NCI-H1048 (cell line): ENCODE data around the gene AFF4.

Experiments
- DNase-seq: peaks from one replicate; lab custom pipeline; 2025; lab: John Stamatoyannopoulos, UW

Gene AFF4

DNA sequence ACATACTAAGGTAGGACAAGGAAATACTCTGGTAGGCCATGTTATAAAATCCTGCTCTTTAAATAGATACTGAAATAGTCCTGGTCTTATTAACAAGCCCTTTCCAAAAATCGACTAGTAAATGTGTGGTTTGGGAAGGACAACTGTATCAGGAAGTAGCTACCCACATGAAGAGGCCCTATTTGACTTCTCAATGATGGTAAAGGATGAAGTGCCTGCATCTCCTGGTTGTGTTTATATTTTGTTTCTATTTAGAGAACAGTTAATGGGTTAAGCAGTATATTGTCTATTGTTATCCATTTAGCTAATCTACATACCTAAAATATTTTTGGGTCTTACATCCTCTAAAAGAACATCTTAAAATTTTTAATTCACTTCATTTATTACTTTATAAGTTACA lies 109.6 kb downstream of the AFF4 start:
- no peak for DNase-seq

DNA sequence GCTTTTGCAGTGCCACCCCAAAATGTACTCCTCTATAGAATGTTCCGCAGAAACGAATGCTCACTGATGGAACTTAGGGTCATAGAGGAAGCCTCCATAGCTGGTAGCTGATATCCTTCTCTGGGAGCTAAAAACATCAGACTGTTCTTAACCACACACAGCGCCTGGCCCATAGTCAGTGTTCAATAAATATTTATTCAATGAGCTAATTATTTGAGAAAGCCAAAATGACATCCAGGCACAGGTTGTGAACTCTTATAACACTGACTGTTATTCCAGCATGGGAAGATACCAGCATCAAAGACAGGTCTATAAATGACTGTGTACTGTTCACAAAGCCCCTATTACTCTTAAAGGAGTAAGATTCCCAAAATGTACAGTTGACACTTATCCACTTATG lies 110.1 kb downstream of the AFF4 start:
- no peak for DNase-seq

DNA sequence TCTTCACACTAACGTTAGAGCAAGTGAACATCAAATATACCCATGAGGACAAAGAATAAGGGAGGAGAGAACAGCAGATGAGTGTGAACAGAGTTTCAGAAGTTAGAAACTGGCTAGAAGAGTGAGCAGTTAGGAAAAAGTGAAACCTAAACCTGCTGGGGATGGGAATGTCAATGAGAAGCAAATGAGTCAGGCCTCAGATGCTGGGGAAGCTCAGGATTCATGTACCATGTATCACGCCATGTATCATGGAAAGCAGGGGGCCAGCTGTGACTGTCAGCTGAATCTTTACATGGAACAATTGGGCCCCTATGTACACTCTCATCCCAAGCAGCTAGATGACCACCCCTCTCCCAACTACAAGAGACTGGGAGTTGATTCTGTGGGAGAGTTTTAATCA lies 113.4 kb downstream of the AFF4 start:
- DNase-seq: no peak

- no peak for DNase-seq
Observed at GRCh38 chr5:132849347-132849746, 114.1 kb downstream of the AFF4 start.

- no peak for DNase-seq
Observed at GRCh38 chr5:132848270-132848669, 115.2 kb downstream of the AFF4 start.

- DNase-seq: no peak
Observed at GRCh38 chr5:132841305-132841704, 122.1 kb downstream of the AFF4 start.

- no peak for DNase-seq
Observed at GRCh38 chr5:132840896-132841295, 122.5 kb downstream of the AFF4 start.

DNA sequence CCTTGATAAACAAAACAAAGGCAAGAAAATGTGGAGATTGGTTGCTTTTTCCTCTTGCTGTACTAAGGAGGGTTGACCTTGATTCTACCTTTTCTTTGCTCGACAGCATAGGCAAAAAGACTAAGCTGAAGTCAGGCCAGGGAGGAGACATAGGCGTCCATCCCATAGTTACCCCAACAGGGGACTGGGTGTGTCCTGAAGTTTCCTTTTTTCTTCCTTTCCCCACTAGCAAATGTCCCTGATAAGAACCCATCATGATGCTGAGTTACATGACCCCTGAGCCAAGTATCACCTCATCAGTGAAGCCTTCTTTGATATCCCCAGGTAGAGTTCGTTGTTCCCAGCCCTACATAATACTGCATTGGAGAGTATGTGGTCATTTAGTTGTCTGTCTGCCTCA lies 123.1 kb downstream of the AFF4 start:
- no peak for DNase-seq

DNA sequence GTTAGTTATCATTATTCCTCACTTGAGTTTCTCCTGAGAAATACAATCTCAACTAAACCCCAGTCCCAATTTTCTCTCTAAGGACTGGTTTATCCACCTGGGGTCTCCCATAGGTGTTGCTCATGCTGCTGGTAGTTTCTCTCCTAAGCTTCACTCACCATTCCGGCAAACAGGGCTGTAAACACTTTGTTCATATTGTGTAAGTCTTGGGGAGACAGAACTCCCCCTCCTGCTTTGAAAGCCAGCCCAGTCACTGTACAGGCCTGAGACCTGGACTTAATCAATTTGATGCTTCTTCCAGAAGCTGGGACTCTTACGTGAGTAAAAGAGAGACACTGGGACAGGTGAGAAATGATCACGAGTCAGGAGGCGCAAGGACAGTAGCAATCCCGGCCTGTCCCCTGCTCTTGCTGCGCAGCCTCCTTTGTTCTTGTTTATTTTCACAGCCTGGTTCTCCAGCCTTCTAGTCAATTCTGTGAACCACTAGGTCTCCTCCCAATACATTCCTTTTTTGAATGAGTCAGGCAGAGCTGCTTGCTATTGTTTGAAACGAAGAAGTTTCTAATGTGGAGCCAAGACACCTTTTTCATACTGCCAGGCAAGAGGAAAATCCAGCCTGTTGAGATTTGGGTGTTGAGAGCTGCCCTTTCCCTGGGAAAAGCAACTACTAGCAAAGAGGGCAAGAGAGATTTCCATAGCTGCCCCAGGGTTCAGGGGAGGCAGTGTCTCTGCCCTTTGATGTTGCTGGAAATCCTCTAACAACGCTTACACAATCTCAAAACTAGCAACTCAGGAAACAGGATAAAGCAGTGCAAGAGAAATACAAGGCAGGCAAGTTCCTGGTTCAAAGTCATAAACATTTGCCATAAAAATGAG lies 123.8 kb downstream of the AFF4 start:
- DNase-seq: no peak

DNA sequence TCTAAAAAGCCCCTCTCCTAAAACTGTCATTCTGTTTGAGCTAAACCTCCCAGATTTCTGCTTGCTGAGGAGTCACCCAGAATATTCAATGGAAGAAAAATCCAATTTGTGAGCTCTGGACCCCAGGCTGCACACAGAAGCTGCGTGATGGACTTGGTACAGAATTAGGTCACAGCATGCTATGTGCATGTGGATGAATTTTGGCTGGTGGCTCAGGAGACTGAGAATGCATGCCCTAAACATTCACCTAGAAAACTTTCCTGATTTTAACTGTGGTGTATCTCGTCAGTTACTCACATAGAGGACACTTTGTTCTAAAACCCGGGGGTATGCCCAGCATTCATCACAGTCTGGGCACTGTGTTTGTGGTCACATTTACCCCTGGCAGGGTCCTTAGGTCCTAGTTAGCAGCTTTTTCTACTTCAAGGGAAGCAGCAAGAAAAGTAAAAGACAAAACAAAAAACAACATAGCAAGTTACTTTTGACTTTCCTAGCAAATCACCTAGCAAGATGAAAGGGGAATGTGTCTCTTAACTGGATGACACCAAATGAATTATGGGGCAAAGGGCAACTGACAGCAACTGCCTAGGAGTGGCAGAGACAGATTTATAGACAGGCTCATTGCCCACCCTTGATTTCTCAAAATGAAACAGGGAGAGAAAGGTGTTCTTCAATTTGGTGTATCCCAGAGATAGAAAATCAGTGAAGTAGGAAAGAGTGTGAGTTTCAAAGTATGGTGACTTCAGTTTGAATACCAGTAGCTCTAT lies 124.7 kb downstream of the AFF4 start:
- DNase-seq: no peak

DNA sequence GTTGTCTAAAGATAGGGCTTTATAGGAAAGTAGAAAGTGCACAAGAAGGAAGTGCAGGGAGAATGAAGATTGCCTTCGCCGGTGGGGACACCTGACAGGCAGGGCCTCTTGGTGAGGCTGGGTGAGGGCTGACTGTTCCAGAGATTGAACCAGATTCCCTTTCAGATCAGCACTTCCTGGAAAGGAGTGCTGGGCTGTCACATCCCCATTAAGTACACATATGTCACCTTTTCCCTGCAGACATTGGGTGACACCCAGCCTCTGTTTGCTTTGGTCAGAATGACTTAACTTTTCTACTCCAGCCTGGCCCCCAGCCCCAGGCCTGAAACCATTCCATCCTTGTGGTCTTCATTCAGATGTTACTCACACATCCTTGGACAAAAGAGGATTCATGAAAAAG lies 125.6 kb downstream of the AFF4 start:
- DNase-seq: no peak

- DNase-seq: no peak
Observed at GRCh38 chr5:132836852-132837251, 126.6 kb downstream of the AFF4 start.

GRCh38 chr5:132834057-132834456 lies 129.4 kb downstream of the AFF4 start:
- DNase-seq: no peak

DNA sequence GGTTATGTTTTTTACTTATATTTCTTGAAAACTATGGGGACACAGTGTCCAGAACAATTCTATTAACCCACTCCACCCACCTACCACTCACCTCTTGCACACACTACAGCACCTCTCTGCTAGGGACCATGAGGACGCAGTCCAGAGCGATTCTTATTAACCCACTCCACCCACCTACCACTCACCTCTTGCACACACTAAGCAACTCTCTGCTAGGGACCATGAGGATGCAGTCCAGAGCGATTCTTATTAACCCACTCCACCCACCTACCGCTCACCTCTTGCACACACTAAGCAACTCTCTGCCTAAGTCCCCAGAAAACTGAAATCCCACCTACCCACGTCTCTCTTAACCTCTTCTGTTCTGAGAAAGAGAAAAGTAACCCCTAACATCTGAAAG lies 130.8 kb downstream of the AFF4 start:
- DNase-seq: no peak

DNA sequence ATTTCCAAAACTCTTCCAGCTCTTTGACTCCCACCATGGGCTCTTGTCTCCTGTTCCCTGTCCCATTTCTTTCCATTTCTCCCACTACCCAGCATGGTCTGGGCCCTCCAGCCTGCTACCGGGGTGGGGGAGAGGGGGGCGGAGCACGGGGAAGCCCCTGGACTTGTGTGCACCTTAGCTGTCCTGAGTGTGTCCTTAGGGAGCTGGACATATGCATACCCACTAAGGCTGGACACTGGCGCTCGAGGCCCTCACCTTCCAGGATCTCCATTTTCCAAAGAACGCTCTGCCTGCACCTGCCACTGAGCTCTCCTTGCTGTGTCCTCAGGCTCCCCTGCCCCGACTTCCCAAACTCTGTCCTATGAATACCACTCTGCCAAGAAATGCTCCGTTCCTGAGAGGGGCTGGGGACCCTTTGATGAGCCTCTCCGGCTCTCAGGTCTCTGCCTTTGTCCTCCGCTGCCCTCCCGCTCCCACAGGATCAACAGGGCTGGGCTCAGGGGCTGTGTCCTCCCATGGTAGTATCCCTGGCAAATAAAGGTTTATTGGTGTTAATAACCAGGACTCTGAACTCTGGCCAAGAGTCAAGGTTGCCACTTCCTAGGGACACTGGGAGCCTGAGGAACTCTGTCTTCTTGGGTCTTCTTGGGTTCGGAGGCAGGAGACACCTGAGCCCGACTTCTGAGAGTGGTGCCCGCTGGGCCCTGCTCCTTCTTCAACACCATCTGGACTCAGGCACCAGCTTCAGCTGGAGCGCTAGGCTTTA lies 132.2 kb downstream of the AFF4 start:
- DNase-seq: no peak

- no peak for DNase-seq
Observed at GRCh38 chr5:132830436-132831094, 132.9 kb downstream of the AFF4 start, which contains the start of gene SHROOM1. TSS of gene SHROOM1 (minus strand) at chr5:132830647. CDS start at chr5:132826140, 4,507 bp downstream.

- no peak for DNase-seq
Observed at GRCh38 chr5:132829742-132830435, 133.5 kb downstream of the AFF4 start.

GRCh38 chr5:132828846-132829494 lies 134.5 kb downstream of the AFF4 start:
- no peak for DNase-seq

DNA sequence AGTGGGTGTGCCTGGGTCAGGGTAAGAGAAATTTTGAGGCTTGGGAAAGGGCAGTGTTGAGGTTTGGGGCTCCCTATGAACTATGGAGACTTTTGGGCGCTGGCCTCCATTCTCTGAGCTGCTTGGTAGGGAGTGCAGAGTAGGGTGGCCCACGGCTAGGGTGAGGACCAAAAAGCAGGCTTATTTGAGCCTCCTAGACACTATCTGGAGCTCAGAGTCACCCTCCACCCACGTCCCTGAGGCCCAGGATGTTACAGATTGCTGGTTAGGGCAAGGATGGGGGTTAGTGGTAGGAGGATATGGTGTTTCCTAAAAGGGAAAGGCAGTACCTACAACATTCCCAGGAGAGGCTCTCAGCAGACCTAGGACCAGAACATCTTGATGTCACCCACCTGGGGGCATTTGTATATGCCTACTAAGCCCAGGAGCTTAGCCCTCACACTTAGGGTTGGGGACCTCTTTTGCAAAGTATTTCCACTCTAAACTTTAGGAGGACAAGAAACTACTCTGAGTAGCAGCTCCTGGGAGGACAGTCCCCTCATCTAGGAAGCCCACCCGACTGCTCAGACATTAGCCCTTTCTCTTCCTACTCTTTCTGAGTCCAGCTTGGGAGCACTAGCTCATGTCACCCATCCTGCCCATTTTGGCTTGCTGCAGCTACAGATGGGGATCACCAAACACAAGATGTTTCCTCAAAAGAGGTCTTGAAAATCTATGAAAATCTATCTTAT lies 135.3 kb downstream of the AFF4 start:
- no peak for DNase-seq

DNA sequence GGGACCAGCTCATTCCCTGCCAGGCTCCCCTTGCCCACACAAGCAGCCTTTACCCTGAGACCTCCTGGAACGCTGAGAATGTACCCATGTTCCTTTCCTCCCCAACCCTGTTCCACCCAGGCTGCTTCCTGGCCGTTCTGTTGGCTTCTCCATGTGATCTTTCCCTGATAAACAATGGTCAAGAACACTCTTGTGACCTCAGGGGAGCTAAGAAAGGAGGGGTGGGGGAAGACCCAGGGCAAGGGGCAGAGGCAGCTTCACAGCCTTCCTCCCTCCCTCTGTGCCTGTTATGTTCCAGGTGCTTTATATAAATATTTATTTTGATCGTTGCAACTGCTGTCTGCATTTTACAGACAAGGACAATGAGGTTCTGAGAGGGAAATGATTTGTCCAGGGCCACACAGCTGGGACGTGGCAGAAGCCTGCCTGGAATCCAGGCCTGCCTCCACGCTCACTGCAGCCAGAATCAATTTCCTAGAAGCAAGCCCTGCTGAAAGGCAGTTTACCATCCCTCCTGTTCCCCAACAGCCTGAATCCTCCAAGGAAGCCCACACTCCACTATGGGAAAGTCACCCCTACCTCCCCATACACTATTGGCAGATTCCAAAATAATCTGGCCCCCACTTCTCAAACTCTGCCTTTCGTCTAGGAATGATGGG lies 136.9 kb downstream of the AFF4 start:
- DNase-seq: no peak
